Kidney glomerular epithelial cell (primary cell): ENCODE data around the gene MAPKAPK2.
A peak's percentile ranks its signal among the peaks of the same experiment; 100 is the strongest.

ENCODE experiments used
- DNase-seq: peaks from one replicate; lab custom pipeline; 2025; lab: John Stamatoyannopoulos, UW

The MAPKAPK2 gene

DNA sequence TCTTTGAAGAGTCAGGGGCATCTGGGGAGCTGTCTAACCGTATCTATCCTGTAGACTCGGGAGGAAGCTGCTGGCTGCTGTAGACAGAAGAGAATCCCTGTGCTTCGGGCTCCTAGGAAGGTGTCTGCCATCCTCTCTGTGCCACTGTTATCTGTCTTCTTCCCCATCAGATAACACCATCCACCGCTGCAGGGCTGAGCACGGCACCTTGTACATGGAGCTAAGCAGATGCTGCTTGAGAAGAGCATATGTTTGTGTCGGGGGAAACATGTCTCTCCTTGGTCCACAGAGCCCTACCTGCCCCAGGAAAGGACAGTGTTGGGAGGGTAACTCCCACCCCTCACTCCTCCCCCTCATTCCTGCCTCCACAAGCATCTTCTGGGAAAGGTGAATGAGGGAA lies 1.4 kb upstream of the MAPKAPK2 start:
- no peak for DNase-seq

DNA sequence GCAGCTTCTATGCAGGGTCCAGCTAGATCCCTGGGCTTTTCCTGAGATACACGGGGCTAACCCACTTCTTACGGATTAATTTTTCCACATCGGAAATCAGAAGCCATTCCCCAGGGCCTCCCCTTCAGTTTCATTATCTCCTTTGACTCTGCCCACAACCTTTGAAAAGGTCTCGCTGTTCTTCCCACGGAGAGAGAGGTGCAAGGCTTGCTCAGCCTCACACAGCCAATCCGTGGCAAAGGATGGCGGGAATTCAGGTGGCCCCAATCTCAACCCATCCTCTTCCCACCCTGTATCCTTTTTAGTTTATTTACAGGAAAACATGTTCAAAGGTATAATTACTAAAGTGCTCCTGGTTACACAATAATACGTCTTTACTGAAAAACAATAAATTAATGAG lies 702 bp upstream of the MAPKAPK2 start:
- no peak for DNase-seq

GRCh38 chr1:206685334-206685768 lies 646 bp downstream of the MAPKAPK2 start:
- DNase-seq, result no peak

GRCh38 chr1:206685769-206686477 lies 1.2 kb downstream of the MAPKAPK2 start:
- peak; percentile 48 for DNase-seq

DNA sequence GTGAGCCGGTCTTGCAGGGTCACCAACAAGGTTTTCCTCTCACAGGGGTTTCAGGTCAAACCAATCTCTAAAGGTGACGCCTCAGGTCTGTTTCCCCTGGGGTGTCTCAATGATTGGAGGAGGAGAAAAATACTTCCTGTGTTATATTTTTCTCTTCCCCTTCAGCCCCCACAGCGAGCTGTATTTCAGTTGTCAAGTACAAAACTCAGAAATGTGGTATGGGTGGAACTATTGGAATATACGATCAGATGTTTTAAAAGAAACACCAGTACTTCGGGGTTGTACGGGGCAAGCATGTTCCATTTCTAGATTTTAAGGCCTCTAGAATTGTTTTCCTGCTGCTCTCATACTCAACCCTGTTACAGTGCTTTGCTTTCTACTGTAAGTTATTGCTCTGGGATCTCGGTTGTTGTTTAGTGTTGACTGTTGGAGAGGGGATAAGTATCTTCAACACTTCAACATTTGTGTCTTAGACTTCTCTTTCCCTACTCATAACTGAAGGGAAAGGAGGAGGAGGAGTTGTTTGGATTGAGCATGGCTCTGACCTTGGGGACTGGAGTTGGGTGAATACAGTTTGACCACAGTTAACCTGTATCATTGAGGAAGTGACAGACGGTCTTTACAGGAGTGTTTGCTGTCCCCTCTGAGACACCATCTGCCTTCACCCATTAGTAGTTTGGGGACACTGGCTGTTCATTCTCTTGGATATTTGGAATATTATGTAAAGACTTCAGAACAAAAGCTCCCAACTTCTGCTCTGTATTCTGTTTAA lies 2.0 kb downstream of the MAPKAPK2 start:
- DNase-seq, result no peak

DNA sequence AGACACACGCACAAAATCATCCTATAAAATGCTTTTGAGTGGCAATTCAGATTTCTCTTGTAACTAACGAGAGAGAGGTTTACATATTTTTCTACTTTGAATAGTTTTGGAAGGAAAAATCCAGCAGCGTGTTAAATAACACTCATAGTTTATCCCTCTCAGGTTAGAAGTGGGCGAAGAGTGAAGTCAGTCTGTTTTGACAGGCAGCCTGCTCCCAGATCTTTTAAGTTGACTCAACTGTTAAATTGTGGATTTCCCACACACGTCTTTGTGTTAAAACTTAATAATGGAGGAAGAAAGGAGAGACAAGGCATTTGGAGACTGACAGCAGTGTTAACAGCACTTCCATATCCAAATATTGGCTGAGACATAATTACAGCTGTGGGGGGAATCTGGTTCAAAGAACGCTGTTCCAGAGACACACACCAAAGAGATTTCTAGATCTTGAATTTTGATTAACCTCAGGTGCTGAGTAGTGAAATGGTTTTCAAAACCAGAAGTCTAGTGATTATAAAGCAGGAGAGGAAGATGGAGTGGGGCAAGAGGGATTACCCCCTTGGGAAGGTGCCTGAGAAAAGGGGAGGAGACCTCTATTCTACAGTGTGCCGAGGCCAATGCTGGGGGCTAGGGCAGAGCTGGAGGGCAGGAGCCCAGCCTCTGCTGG lies 2.7 kb downstream of the MAPKAPK2 start:
- no peak for DNase-seq

DNA sequence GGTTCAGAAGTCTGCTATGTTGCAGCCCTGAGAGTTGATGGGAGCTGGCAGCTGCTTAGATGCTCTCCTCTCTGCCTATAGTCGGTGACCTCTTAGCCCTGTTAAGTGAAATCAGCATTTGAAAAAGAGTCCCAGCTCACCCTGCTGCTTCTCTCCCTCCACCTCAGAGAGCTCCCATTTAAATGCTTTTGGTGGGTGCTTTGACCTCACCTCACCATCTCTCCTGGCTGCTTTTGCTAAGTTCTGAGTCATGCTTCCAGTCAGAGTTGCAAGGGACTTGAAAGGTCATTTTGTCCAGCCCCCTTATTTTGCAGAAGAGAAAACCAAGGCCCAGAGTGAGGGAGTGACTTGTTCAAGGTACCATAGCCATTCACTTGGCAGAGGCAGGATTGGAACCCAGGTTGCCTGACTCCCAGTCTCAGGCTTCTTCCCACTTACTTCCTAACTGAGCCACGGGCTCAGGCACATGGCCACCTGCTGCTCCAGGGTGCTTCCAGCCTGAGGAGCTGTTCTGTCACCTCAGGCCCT lies 3.3 kb downstream of the MAPKAPK2 start:
- no peak for DNase-seq

GRCh38 chr1:206690516-206690915 lies 5.8 kb downstream of the MAPKAPK2 start:
- DNase-seq, result no peak

- peak; percentile 17 for DNase-seq
These were observed 6.9 kb downstream of the MAPKAPK2 start for GRCh38 chr1:206691604-206692003.

GRCh38 chr1:206693029-206693428 lies 8.3 kb downstream of the MAPKAPK2 start:
- peak; percentile 45 for DNase-seq

DNA sequence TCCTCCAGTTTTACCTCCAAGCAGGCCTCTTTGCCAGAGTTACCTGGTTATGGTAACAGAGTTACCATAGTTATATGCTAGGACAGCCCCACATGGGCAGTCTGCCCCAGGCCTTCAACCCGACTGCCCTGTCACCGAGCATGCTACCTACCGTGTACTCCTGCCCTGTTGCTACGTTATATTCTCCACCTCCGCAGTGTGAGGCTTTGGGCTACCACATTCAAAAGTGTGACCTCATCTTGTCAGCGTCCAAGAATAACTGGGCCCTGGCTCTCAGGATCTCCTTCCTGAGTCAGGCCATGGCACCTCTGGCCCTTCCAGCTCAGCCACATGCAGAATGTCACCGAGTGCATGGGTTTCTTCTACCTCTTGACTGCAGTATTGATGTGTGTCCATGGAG lies 8.9 kb downstream of the MAPKAPK2 start:
- peak; percentile 18 for DNase-seq

DNA sequence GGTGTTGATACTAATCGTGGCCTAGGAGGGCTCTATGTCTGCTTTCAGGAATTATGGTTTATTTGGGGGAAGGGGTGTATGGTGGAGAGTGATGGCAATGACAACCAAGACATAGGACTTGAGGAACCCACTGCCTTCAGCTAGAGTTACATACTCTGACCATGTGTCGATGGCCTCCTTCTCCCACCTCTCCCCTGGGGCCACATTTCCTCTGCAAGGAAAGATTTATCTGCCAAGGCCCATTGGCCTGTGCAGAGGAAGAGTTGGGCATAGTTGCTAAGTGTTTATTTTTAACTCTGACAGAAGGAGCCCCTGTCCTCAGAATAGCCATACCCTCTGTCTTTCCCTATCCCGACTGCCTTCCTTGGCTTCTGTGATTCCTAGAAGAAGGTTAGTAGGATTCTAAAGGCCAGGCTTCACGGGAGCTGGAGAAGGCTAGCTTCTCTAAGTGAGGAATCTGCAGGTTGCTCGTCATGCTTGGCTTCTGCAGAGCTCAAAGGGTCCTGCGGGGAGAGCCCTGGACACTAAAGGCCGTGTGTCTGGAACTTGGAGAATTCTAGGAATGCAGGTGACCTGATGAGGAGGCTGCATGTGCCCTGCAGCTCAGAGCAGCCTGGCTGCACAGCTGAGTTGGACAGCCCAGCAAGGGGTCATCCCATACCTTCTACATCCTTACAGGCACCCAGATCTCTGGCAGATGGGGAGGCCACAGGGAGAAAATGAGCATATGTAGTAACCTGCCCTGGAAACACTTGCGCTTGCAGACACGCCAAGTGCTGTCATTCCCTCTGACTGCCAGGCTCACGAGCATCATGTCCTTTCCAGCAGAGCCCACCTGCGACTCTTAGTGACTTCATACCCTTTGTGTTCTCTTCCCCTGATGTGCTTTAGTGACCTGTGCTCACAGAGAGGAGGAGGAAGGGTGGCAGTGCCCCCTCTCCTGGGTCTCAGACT lies 9.7 kb downstream of the MAPKAPK2 start:
- peak; percentile 48 for DNase-seq

GRCh38 chr1:206695733-206696132 lies 11.0 kb downstream of the MAPKAPK2 start:
- no peak for DNase-seq

DNA sequence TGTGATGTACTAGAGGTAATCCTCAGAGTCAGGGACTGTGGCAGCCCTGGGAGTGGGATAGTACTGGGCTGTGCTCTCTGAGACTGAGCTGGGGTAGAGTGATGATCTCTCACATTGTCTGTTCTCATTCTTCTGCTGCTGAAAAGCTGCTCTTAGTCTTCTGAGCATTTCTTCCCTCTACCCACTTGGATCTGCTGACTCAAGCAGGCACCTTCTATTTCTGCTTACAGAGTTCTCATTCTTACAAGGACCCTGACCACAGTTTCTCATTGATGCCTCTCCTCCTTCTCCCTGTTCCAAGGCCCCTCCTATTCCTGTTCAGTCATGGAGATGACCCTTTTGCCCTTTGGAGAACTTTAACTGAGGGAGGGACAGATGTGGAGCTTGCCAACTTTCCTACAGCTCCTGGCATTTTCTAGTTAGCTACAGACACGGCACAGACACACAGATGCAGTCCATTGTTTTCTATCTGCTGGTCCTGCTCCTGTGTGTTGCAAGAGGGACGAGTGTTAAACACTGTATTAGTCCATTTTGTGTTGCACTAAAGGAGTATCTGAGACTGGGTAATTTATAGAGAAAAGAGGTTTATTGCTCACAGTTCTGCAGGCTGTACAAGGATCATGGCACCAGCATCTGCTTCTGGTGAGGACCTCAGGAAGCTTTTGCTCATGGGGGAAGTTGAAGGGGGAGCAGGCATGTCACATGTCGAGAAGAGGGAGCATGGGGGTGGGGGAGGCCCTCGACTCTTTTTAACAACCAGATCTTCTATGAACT lies 12.3 kb downstream of the MAPKAPK2 start:
- DNase-seq, result no peak

DNA sequence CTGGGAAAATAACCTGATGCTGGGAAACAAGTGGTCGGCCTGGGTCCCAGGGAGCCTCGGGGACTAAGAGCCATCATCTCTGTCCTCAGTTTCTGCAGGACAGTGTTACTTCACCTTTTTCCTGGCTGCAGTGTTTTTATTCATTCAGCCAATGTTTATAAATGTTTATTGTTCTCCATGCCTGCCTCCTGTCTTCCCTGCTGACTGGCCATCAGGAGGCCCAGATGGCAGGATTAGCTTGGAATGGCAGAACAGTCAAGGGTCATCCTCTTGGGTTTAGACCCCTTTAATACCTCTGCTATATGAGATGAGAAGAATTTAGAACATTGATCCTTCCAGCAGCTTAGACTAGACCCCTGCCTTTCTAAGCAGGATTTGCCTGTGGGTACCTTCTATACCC lies 13.3 kb downstream of the MAPKAPK2 start:
- no peak for DNase-seq

- DNase-seq, result no peak
These were observed 14.4 kb downstream of the MAPKAPK2 start for GRCh38 chr1:206699000-206699586.

DNA sequence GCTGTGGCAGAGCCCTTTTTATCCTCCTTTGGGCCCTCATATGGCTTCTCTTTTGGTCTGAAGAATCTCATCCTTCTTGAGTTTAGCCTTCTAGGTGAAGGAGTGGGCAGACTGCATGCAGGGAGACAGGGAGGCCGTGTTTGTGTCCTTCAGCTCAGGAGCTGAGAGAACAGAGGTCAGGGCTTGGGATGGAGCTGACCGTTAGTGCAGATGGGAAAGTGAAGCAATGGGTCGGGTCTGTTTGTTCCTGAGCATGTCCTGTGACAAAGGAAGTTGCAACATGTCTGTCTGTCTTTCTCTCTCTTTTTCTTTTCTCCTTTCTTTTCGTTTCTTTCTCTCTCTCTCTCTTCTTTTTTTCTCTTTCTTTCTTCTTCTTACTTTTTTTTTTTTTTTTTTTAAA lies 14.9 kb downstream of the MAPKAPK2 start:
- DNase-seq, result no peak

DNA sequence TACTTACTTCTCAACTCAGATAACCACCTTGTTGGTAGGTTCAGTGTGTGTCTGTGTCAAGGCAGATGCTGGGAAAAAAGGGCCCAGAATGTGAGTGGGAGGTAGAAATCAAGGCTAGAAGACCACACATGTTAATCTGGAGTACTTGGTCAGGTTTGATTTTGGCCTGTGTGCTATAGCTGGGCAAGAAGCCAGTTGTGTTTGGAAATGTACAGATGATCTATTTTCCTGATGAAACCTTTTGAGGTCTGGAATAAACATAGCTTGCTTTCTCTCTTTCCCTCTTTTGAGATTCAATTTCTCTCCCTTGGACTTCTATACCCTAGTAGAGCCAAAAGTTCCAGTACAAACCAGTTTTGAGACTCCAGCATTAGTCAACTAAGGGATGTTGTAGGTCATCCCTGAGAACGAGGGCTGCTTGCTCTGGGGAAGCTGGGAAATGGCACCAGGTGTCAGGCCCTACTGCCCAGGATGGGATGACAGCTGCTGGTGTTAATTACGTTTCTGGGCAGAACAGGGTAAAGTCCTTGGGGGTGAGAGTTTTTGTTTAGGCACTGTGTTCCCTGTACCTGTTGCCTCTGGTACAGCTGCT lies 15.8 kb downstream of the MAPKAPK2 start:
- no peak for DNase-seq

- DNase-seq, result no peak
These were observed 17.6 kb downstream of the MAPKAPK2 start for GRCh38 chr1:206702260-206702659.

DNA sequence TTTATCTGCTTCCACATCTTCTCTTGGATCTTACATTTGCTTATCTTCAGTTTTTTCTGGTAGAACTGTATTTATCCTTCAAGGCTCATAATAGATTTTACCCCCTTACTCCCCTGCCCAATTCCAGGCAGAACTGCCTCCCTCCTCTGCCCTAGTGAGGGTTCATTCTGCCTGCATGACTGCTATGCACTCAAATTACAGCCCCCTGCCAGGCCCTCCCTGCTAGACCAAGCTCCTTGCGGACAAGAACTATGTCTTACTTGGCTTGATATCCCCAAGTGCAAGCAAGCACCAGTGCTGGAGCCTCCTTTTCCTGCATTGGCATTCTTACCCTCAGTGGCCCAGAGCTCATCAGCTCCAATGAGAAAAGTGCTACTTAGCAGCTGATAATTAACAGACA lies 18.1 kb downstream of the MAPKAPK2 start:
- DNase-seq, result no peak
